OCI-LY7 (cell line): ENCODE measurements around the gene CCDC187. TPM values are rescaled to one million over a fixed set of nuclear protein-coding genes. Genes with fewer than 3 reads are reported as not detected.

Experiments
- BruUV-seq: library from RNA; stranded (reverse); fragments of 400-500 nt; replicated peaks from 2 replicates; lab custom pipeline; 2021; lab: Mats Ljungman, UMichigan
- CTCF ChIA-PET: fragments of 300-600 bp; sonication (Branson Sonifier 250); formaldehyde crosslinking; loops from one replicate; lab custom pipeline; 2022; ENCODE audit warnings: antibody characterized with exemption; ENCODE audit not compliant: unreplicated experiment; lab: Charles Lee
- POLR2A ChIA-PET: fragments of 300-600 bp; sonication (Branson Sonifier 250); formaldehyde crosslinking; loops from one replicate; lab custom pipeline; 2022; ENCODE audit warnings: antibody characterized with exemption; lab: Charles Lee
- DNase-seq: peaks from one replicate; pipeline ENCODE4 v3.0.0-alpha.2; 2015; ENCODE audit warnings: low spot score
- H2AFZ ChIP-seq: fragments of 200-600 bp; sonication (generic), shearing (Covaris generic); 2 replicates; pipeline ENCODE4 v1.6.1; 2014; ENCODE audit warnings: mild to moderate bottlenecking, antibody characterized with exemption, low read length, moderate library complexity
- H3K27ac ChIP-seq: fragments of 200-600 bp; sonication (generic); 2 replicates; pipeline ENCODE4 v1.5.1; 2014; ENCODE audit warnings: mixed run types, low read depth, mild to moderate bottlenecking, moderate library complexity, low read length, inconsistent platforms; ENCODE audit not compliant: poor library complexity, severe bottlenecking
- H3K36me3 ChIP-seq: fragments of 200-600 bp; sonication (generic); 2 replicates; pipeline ENCODE4 v1.6.1; 2014; ENCODE audit warnings: mild to moderate bottlenecking, antibody characterized with exemption, low read length, moderate library complexity, mixed read lengths; ENCODE audit not compliant: insufficient read depth
- H3K4me1 ChIP-seq: fragments of 200-600 bp; sonication (generic); 2 replicates; pipeline ENCODE4 v1.5.1; 2014; ENCODE audit warnings: mild to moderate bottlenecking, low read length; ENCODE audit not compliant: insufficient read depth, poor library complexity, severe bottlenecking
- H3K4me2 ChIP-seq: fragments of 200-600 bp; sonication (generic); 2 replicates; pipeline ENCODE4 v1.6.1; 2014; ENCODE audit warnings: mild to moderate bottlenecking, low read length
- H3K4me3 ChIP-seq: fragments of 200-600 bp; sonication (generic); 2 replicates; pipeline ENCODE4 v1.5.1; 2014; ENCODE audit warnings: mild to moderate bottlenecking, low read depth, low read length; ENCODE audit not compliant: poor library complexity, severe bottlenecking
- H3K79me2 ChIP-seq: fragments of 200-600 bp; sonication (generic); 2 replicates; pipeline ENCODE4 v1.6.1; 2016; ENCODE audit warnings: low read depth, mild to moderate bottlenecking, low read length, moderate library complexity, mixed read lengths; ENCODE audit not compliant: insufficient read depth
- H3K9me2 ChIP-seq: fragments of 200-600 bp; sonication (generic); 2 replicates; pipeline ENCODE4 v1.6.1; 2016; ENCODE audit warnings: mild to moderate bottlenecking, low read length, mixed read lengths; ENCODE audit not compliant: insufficient read depth
- H3K9me3 ChIP-seq: fragments of 200-600 bp; sonication (generic); 2 replicates; pipeline ENCODE4 v1.6.1; 2014; ENCODE audit warnings: mild to moderate bottlenecking, mixed run types, low read length, mixed read lengths
- H4K20me1 ChIP-seq: fragments of 200-600 bp; sonication (generic); 2 replicates; pipeline ENCODE4 v1.6.1; 2014; ENCODE audit warnings: mild to moderate bottlenecking, antibody characterized with exemption, low read length, moderate library complexity, mixed read lengths; ENCODE audit not compliant: insufficient read depth
- EZH2phosphoT487 ChIP-seq: fragments of 200-600 bp; sonication (generic); IDR thresholded peaks from 2 replicates; pipeline ENCODE4 v1.6.1; 2018; ENCODE audit warnings: low read depth, borderline replicate concordance, mild to moderate bottlenecking, mixed run types, antibody characterized with exemption, low read length, moderate library complexity, mixed read lengths
- intact Hi-C: fragments of 100-400 bp; cut with micrococcal nuclease; formaldehyde crosslinking; loops from one replicate; pipeline ENCODE4 v1.10.0; 2022; ENCODE audit not compliant: unreplicated experiment
- total RNA-seq, 2 experiments: library from RNA; depleted of rRNA in 1 of 2; stranded (reverse); fragments of >200 nt in 1 of 2; shearing (Covaris generic) in 1 of 2; gene quantifications; 2 replicates each; pipeline ENCODE4 v1.2.3, GENCODE V29; 2014 to 2022
- TF ChIP-seq, protein P1 (sequence below): fragments of 200-600 bp; sonication (generic); conservative IDR thresholded peaks from 2 replicates; pipeline ENCODE4 v1.5.1; 2014; ENCODE audit warnings: mild to moderate bottlenecking, antibody characterized with exemption, low read length, moderate library complexity, mixed read lengths

CCDC187 gene
- total RNA-seq, 2 experiments from 2014 or later = not detected

DNA sequence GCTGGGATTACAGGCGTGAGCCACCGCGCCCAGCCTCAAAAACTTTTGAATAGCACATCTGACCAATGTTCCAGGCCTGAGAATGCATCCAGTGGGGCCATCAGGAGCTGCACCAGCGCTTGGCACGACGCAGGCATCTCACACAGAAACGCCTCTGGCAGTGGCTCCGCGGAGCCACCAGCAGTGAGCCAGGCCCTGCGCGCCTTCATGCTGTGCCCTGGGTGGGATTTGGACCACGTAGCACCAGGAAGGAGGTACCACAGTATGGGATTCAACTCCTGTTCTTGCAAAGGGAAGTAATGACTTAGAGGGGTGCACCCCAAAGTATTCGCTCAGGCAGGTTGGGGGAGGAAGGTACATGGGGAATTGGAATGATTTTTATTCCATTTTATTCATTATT is 3.0 kb downstream of the CCDC187 start:
- no peak for DNase-seq
- H4K20me1 ChIP-seq = no peaks in the 10 kb centered on the region
- no peaks in the 10 kb centered on the region for H3K36me3 ChIP-seq
- no peak for TF ChIP-seq EZH2phosphoT487
- TF ChIP-seq, protein P1, sequence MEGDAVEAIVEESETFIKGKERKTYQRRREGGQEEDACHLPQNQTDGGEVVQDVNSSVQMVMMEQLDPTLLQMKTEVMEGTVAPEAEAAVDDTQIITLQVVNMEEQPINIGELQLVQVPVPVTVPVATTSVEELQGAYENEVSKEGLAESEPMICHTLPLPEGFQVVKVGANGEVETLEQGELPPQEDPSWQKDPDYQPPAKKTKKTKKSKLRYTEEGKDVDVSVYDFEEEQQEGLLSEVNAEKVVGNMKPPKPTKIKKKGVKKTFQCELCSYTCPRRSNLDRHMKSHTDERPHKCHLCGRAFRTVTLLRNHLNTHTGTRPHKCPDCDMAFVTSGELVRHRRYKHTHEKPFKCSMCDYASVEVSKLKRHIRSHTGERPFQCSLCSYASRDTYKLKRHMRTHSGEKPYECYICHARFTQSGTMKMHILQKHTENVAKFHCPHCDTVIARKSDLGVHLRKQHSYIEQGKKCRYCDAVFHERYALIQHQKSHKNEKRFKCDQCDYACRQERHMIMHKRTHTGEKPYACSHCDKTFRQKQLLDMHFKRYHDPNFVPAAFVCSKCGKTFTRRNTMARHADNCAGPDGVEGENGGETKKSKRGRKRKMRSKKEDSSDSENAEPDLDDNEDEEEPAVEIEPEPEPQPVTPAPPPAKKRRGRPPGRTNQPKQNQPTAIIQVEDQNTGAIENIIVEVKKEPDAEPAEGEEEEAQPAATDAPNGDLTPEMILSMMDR = no peak
- no peaks in the 10 kb centered on the region for H3K4me1 ChIP-seq
- no peaks in the 10 kb centered on the region for H3K9me3 ChIP-seq
- no peaks in the 10 kb centered on the region for H3K9me2 ChIP-seq
- no peaks in the 10 kb centered on the region for H3K79me2 ChIP-seq
- POLR2A ChIA-PET = interaction anchor here (0.7 kb wide), 1 partner anchor 13 kb away, joined by 3 read pairs; no protein-coding TSS in a partner anchor
- no peak overlapping the region for H3K4me2 ChIP-seq
- H2AFZ ChIP-seq = no peak overlapping the region
- no peak overlapping the region for H3K27ac ChIP-seq
- CTCF ChIA-PET = no interaction called here
- H3K4me3 ChIP-seq = no peak overlapping the region
- intact Hi-C loops = no loop called here
- BruUV-seq = no TSS peak

DNA sequence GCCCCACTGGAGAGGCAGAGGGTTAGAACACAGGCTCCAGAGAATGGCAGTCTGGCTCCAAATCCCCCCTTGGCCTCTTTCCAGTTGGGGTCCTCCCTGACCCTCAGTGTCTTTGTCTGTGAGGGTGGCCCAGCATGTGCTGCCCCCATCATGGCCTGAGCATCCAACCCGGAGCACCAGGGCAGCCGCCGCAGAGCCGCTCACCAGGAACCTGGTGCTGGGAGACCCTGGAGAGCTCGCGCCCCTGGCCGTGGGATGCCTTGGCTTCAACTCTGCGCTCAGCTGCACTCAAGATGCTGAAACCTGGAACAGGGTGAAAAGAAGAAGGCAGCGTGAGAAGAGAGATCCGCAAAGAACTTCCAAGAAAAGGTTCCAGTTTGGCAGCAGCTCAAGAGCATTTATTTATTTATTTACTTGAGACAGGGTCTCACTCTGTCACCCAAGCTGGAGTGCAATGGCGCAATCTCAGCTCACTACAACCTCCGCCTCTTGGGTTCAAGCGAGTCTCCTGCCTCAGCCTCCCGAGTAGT is 3.8 kb downstream of the CCDC187 start:
- Histone ChIP-seq H3K9me2 (no peaks in the 10 kb centered on the region), H3K36me3 (no peaks in the 10 kb centered on the region), H3K4me2 (no peak overlapping the region), H3K4me3 (no peak overlapping the region), H3K4me1 (no peaks in the 10 kb centered on the region), H3K27ac (no peak overlapping the region), H3K79me2 (no peaks in the 10 kb centered on the region), H4K20me1 (no peaks in the 10 kb centered on the region), H3K9me3 (no peaks in the 10 kb centered on the region), H2AFZ (no peak overlapping the region)
- CTCF ChIA-PET = no interaction called here
- BruUV-seq = no TSS peak
- intact Hi-C loops = no loop called here
- POLR2A ChIA-PET = no interaction called here
- no peak for DNase-seq
- TF ChIP-seq EZH2phosphoT487 = no peak
- TF ChIP-seq, protein P1 = no peak

DNA sequence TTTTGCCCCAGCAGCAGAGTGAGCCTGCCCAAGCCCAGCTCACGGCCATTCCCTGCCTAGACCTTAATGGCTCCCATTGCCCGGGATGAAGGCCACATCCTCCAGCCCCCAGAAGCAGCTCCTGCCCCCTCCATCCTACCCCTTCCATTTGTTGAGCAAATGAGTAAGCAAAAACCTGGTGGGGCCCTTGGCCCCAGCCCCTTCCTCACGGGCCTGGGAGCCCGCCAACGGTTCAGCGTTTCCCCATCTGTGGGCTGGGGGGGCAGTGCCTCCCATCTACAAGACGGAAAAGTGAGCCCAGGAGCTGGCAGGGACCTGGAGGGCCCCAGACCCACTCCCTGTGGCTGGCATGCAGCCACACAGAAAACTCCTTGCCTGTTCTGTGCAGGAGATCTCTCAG is 4.4 kb downstream of the CCDC187 start:
- Histone ChIP-seq H3K27ac (no peak overlapping the region), H3K9me2 (no peaks in the 10 kb centered on the region), H2AFZ (no peak overlapping the region), H3K4me1 (no peaks in the 10 kb centered on the region), H4K20me1 (no peaks in the 10 kb centered on the region), H3K4me2 (no peak overlapping the region), H3K4me3 (no peak overlapping the region), H3K9me3 (no peaks in the 10 kb centered on the region), H3K79me2 (no peaks in the 10 kb centered on the region), H3K36me3 (no peaks in the 10 kb centered on the region)
- intact Hi-C loops = no loop called here
- DNase-seq = no peak
- ChIA-PET POLR2A (no interaction called here), CTCF (interaction anchor here (0.5 kb wide), 1 partner anchor 65 kb away, joined by 10 read pairs; no protein-coding TSS in a partner anchor)
- no TSS peak for BruUV-seq
- TF ChIP-seq, protein P1 = no peak
